NCI-H526 treated with DMSO at 0.1 percent for 48 hours (cell line): Measurements from ENCODE around the gene SLCO2B1.

ENCODE experiments used
- DNase-seq: peaks from one replicate; lab custom pipeline; 2025; lab: John Stamatoyannopoulos, UW

The SLCO2B1 gene

DNA sequence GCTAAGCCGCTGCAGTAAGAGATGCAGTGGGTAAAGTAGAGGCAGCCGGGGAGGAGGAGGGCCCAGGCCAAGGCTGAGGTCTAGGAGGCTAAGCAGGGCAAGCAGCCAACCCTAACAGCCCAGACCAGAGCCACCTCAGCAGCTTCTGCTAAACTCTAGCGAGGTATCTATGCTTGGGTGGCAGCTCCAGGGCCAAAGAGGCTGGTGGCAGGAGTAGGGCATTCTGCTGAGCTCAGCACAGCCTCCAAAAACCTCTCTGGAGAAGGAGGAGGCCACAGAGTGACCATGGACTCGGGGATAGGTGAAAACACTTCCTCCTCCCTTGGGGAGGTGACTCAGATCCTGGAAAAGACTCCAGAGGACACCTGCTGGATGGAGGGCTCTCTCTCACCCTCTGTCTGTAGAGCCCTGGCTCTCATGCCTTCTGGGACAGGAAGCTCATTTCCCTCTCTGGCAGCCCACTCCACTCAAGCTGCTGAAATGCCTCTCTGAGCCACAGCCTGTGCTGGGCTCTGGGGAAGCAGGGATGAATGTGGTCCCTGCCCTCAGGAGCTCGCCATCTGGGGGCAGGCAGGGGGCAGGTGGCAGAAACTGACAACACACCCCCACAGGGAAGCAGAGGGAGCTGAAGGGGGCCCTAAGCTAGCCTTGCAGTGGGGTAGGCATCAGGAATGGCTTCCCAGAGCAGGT is 73.2 kb downstream of the SLCO2B1 start:
- no peak for DNase-seq

DNA sequence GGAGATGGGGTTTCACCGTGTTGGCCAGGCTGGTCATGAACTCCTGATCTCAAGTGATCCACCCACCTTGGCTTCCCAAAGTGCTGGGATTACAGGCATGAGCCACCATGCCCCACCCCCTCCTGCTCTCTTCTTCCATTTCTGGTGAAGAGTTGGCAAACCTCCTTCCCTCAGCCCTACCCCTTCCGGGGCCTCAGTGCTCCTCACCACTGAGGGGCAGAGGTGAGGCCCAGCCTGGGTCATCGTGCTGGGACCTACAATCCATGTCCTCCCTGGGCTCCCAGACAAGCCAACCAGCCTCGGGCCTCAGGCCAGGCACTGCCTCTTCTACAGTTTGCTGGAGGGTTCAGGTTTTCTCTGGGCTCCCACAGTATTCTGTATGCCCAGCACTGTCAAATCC is 74.9 kb downstream of the SLCO2B1 start:
- DNase-seq: no peak

DNA sequence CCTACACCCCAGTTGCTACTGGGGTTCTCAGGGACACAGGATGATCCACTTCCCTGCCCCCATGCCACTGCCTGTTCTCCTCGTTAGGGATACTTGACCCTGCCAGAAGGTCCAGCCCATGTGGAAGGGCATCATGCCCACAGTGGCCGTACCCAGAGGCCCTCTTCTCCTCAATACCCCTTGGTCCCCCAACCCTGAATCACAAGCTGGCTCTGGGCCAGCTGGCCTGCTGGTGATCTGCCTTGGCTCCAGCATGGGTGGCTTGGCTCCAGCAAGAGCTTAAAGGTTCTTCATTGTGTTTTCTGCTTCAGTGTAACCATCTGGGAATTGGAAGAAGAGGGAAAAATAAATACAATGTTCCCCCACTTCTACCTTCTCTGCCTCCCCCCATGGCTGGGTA is 78.6 kb downstream of the SLCO2B1 start:
- no peak for DNase-seq

DNA sequence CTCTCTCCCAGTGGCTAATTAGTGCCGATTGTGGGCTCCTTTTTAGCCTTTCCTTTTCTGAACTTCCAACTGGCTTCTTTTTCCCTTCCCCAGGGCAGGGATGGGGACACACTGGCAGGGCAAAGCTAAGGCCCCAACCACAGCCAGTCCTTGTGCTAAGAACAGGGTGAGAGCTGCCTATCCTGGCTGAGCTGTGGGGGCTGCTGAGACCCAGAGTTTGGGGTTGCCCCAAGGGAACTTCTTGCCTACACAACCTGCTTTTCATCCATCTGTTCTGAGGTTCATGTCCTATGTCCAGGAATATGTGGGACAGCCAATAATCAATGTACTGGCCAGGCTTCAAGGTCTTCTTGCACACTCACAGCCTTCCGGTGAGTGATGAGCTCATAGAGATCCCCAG is 79.7 kb downstream of the SLCO2B1 start:
- no peak for DNase-seq

DNA sequence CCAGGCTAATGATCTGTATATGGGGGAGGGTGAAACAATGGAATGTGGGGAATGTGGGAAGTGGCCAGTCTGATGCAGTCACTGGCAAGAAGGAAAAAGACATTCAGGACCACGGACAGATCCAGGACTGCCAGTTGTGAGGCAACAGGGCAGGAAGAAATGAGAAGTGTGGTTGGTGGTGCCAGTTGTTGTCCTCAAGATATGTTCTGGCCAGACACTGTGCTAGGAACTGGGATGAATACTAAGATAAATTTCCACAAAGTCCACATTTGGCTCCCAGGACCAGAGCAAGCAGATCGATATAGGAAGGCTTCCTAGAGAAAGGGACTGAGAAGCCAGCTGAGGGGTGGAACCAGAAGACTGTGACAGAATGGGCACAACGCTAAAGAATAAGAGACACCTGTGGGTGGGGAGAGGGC is 82.9 kb downstream of the SLCO2B1 start:
- DNase-seq: no peak

DNA sequence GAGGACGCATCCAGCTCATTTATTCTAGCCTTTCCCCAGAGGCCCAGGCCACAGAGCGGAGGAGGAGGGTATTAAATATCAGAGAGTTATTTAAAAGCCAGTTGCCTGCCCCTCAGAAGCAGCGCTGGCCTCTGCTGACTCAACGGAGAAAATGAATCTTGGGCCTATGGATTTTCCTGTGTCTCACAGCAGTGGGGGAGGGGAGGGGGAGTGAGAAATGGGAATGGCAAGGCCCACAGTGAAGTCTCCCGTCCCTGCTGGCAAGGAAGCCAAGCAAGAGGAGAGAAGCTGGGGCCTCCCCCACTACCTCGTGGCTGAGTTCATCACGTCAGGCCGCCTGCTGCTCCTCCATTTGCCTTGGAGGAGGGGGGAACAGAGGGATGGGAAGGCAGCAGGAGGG is 85.2 kb downstream of the SLCO2B1 start:
- DNase-seq: no peak

DNA sequence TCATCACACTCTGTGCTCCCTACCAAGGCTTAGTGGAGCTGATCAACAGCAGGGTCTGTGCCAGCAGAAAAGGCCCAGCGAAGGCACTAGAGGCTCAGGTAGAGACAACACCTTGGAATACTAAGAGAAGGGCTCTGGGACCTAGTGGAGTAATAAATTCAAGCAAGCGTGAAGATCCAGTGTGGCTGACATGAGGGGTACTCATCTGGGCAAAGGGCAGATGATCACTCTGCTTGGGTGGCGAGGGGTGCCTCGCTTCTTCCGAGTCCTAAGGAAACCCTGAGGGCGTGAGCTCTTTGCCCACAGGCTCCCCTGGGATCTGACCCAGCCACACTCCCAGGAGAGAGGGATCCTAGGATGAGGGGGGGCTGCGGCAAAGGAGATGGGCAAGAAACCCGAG is 86.1 kb downstream of the SLCO2B1 start:
- no peak for DNase-seq

DNA sequence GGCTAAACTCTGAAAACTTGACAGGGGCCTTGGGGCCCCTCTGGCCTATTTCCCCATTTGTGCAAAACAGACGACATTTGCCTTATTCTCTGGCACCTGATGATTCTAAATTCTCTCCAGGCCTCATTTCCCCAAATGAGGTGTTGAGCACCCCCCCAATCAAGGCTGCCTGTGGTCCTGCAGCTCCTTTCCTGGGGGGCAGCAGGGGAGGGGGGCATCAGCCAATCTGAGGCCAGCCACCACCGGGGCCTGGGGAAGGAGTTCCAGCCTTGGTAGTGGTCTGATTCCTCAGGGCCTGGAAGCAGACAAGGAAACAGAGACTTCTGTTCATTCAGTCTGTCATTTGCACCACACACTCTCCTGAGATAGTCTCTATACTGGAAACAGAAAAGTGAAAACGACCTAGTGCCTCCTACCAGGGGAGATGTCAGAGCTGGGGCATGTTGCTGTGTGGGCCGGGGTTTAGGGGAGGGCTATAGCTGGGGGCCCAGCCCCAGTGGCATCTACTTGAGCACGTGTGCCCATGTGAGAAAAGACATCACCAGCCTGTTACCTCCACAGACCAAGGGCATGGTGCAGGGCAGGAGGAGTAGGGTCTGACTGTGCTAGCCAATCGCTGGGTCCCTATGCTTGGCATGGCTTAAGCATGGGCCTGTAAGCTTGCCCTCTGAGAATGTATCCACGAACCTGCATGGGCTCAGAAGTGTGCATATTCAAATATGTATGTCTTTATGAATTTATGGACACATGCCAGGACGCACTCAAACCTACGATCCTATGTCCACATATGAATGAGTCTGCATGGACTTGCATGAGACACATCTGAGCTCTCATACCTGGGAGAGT is 87.9 kb downstream of the SLCO2B1 start:
- no peak for DNase-seq

DNA sequence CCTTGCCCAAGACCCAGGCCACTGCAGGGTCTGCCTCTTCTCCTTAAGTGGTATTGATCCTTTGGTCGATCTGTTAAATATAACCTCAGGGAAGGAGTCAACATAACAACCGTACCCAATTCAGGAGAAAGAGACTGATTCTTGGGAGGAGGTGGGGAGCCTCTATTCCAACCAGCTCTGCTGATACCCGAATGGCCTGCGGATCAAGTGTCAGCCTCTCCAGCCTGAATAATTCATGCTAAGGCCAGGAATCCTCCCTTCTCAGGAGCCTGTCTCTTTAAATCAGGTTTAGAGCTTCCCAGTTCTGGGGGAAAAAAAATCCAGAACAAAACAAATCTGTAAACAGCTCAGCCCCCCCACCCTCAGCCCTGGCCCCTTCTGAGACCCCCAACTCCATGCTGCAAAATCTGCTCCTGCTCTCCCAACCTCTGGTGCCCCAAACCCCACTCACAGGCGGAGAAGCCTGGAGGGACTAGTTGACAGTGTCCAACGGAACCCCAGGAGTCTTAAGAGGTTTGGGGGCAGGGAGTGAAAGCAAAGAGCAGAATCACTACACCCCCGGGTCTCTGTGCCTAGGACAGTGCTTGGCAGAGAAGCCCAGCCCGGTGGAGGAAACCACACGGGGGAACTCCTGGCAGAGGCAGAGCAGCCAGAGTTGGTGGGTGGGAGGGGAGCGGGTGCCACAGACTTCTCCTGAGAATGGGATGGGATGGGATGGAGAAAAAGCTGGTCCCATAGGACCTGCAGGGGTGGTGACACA is 88.8 kb downstream of the SLCO2B1 start:
- no peak for DNase-seq

DNA sequence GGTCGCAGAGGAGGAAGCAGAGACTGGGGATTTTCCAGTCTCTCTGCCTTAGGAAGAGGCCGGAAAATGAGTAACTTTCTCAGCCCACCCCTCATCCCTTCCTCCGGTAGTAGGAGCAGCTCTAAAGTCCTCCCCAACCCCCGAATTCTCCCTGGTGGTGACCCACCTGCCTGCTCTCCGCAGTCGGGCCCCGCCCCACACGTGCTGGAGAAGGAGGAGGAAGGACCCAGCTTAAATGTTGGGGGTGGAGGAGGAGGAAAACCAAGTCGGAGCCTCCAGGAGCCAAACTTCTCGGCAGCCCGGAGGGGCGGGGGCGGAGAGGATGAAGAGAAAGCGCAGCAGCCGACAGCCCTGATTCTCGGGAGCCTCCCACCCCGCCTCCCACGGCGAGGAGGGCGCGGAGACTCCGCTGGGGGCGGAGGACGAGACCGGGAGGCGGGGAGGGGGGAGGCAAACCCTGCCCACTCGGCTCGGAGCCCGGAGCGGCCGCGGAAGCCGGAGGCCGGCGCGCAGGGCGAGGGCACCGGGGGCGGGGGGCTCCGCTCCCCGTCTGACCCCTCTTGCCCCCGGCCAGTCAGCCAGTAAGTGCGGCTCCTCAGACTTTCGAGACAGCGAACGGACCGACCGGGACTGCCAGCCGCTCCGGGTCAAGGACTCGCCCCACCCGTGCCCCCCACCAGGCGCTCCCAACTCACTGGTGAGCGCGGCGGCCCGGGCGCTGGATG is 89.6 kb downstream of the SLCO2B1 start, which contains the start of gene TPBGL:
Gene TPBGL, plus strand, starts transcription at position 464 of the 725 bp plus-strand sequence. CDS start 276 bp downstream, outside the sequence.
- no peak for DNase-seq

DNA sequence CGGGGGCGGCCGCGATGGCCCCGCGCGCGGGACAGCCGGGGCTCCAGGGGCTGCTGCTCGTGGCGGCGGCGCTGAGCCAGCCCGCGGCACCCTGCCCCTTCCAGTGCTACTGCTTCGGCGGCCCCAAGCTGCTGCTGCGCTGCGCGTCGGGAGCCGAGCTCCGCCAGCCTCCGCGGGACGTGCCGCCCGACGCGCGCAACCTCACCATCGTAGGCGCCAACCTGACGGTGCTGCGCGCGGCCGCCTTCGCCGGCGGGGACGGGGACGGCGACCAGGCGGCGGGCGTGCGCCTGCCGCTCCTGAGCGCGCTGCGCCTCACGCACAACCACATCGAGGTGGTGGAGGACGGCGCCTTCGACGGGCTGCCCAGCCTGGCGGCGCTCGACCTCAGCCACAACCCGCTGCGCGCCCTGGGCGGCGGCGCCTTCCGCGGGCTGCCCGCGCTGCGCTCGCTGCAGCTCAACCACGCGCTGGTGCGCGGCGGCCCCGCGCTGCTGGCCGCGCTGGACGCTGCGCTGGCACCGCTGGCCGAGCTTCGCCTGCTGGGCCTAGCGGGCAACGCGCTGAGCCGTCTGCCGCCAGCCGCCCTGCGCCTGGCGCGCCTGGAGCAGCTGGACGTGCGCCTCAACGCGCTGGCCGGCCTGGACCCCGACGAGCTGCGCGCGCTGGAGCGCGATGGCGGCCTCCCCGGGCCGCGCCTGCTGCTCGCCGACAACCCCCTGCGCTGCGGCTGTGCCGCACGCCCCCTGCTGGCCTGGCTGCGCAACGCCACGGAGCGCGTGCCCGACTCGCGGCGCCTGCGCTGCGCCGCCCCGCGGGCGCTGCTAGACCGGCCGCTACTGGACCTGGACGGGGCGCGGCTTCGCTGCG is 90.4 kb downstream of the SLCO2B1 start:
- peak; percentile 75 for DNase-seq

DNA sequence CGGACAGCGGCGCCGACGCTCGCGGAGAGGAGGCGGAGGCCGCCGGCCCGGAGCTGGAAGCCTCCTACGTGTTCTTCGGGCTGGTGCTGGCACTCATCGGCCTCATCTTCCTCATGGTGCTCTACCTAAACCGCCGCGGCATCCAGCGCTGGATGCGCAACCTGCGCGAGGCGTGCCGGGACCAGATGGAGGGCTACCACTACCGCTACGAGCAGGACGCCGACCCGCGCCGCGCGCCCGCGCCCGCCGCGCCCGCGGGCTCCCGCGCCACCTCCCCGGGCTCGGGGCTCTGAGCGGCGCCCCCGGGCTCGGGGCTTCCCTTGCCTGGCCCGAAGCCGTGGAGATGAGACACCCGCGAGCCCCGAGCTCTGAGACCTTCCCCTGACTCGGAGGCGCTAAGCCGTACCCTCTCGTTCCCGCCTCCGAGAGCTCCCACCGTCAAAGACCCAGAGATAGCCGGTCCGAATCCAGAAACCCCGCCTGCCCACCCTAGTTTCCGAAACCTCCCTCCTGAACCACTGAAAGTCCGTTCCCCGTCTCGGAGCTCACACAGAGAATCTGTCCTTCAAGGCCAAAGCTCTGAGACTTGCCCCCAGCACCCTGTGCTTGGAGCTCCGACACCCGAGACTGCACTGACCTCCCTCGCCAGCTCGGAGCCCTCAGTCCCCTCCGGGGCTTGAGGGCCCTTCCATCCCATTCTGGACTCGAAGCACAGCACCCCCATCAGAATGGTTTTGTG is 91.2 kb downstream of the SLCO2B1 start:
- DNase-seq: no peak

DNA sequence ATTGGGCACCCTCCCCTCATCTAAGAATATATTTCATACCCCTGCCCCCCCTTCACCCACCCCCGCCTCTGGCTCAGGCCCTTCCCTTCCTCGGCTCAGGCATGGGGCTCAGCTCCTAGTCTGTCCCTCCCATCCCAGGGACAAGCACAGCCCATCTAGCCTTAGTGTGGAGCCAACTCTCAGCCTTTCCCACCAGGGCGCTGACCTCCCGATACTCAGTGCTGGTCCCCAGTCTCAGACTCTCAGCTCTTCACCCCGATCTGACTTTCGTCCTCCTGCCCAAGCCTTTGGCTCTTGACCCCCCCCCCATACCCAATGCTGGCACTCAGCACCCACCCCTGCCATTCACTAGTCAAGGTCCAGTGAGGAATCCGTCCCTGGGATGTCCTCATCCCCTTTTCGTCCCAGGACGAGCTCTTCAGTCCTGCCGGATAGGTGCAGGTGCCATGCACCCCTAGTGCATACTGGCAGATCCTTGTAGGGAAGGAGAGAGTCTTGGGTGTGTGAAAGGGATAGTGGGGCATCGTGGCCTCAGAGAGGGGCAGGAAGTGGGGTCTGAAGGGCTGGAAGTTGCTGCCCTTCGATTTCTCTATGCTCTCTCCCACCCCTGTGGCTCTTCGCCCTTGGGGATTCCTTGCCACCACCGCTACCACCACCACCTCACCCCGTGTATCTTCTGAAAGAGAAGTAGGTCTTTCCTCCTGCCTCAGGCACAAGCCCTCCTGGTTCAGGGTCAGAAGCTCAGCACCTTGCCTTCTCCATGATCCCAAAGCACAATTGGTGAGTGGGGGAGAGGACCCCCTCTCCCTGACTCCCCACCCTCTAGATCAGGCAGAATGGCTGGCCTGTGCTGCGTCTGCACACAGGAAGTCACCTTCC is 92.1 kb downstream of the SLCO2B1 start:
- DNase-seq: no peak

DNA sequence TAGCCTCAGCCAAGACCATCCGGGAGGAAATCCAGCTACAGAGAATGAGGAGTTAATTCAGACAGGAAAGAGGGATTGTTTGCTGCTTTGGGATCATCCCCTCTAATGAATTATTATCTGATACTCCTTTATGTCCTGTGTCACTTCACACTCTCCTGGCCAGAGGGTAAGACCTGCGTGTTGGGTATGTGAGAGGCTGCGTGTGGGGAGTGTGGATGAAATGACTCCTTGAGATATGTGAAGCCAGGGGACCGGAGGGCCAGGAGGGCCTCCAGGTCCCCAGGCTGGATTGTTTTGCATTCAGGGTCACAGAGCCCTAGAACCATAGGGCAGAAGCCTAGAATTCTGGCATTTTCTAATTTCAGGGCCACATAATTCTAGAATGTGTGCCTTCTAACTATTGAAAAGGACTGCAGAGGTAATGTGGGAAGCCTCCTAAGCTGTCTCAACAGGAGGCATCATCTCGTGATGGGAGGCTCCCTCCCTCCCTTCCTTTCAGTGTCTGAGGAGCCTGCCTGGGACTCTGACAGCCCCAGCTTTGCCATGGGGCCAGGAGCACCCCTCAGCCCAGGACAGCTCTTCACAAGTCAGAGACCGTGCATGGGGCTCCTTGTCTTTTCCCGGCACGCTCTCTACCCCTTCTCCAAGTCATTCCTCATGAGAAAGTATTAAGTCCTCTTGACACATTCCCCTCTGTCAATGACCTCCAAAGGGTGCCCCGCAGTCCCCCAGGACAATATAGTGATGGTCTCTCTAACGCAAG is 93.3 kb downstream of the SLCO2B1 start:
- DNase-seq: no peak

DNA sequence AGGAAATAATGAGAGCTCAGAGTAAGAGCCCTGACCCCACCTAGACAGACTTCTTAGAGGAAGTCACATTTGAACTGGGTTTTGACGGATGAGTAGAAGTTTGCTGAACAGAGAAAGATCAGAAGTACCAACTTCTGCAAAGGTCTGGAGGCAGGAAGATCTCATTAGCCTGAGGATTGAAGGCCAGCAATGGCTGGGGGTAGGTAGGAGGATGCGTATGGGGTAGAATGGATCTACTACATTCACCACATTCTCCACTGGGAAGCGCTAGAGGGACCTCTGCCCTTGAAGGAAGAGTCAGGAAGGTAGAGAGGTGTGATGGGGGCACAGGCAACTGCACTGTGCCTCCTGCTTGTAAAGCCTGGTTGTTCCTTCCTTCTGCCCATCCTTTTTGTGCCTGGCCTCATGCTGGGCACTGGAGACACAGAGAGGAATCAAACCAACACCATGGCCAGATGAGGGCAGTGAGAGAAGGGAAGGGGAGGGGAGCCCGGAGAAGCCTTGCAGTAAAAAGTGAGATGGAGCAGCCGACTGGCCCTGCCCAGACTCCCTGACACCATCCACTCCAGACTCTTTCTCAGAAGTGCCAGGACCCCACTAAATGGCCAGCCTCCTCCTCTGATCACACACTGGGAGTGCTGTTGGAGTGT is 94.6 kb downstream of the SLCO2B1 start:
- no peak for DNase-seq

DNA sequence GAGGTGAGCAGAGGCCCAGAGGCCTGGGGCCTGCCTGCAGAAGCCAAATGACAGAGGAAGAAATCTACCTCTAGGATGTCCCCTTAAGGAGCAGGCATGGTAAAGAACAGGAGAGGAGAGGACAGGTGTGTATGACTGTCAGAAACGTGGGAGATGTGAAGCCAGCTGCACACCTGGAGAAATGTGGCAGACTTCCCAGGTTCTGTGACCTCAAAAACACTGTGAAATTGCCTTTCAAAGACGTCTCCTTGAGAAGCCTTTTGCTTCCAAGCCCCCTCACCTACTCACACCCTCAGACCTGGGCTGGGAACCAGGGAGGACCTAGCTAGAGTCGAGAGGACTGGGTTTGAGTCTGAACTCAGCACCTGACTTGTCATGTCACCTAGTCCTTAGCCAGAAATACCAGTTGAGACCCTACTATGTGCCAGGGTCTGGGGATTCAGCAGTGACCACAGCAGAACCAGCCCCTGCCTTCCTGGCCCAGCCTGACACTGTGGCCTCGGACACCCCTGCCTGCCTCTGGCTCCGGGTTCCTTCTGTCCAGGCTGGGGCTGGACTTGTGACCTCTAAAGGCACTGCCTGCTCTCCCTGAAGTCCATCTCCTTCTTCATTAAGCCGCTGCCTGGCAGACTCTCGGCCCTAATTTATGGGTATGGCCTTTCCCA is 95.2 kb downstream of the SLCO2B1 start:
- no peak for DNase-seq

DNA sequence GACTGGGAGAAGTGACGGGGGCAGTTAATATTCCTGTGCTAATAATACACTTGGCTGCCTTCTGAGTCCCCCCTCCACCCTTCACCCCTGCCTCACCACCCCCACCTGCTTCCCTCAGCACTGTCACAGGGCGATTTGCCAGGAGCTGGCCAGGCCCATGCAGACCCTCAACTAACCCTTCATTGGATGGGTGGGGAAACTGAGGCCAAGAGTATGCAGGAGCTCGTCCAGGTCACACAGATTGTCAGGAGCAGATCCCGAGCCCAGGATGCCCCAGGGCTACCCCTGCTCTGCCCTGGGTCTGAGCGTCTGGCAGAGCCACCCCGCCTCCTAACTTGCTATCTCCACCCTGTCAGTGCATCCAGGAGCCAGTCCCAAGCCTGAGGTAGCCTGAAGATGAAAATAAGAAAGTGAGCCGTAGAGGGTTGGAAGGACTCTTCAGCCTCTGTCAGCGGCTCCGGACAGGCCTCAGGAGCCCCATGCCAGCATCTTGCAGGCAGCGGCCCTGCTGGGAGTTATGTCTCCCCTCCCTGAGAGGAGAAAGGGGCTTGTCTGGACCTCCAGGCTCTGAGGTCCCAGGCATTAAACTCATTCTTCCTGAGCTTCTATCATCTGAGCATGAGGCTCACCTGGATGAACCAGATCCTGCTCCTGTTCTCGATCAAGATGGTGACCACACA is 95.9 kb downstream of the SLCO2B1 start:
- no peak for DNase-seq
